A673 (cell line): ENCODE measurements around the gene SH2D4B.

Source experiments
- EZH2 ChIP-seq: fragments of 200-600 bp; sonication (generic); IDR thresholded peaks from 2 replicates; pipeline ENCODE4 v1.6.1; 2017; ENCODE audit warnings: borderline replicate concordance, low read depth, mild to moderate bottlenecking, mixed read lengths, antibody characterized with exemption, low read length; ENCODE audit not compliant: poor library complexity, severe bottlenecking
- TF ChIP-seq, protein P1 (sequence below): fragments of 300-800, 200-600 bp; sonication (generic); conservative IDR thresholded peaks from 2 replicates; pipeline ENCODE4 v1.5.1; 2017; ENCODE audit warnings: low read depth, mild to moderate bottlenecking, antibody characterized with exemption, low read length, moderate library complexity, mixed read lengths

DNA sequence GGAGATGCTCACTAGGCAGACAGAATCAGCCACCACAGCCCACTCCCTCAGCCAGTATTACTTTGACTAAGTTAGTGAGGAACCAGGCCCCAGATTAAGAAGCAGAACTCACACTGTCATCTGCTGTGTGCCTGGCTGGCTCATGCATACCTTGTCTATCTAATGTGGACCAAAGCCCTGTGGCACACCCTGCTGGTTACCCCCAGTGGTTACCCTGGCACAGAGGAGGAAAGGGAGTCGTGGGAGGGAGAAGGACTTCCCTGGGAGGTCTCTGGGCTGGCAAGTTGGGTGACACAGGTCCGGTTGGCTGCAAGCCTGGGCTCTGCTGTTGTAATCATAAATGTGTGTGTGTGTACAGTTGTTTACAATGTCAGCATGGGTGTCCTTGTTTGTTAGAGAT, 7.5 kb upstream of the SH2D4B start:
- TF ChIP-seq EZH2: no peak
- TF ChIP-seq, protein P1, sequence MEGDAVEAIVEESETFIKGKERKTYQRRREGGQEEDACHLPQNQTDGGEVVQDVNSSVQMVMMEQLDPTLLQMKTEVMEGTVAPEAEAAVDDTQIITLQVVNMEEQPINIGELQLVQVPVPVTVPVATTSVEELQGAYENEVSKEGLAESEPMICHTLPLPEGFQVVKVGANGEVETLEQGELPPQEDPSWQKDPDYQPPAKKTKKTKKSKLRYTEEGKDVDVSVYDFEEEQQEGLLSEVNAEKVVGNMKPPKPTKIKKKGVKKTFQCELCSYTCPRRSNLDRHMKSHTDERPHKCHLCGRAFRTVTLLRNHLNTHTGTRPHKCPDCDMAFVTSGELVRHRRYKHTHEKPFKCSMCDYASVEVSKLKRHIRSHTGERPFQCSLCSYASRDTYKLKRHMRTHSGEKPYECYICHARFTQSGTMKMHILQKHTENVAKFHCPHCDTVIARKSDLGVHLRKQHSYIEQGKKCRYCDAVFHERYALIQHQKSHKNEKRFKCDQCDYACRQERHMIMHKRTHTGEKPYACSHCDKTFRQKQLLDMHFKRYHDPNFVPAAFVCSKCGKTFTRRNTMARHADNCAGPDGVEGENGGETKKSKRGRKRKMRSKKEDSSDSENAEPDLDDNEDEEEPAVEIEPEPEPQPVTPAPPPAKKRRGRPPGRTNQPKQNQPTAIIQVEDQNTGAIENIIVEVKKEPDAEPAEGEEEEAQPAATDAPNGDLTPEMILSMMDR: no peak; the same call in 1 of the 2 replicates
